Endodermal cell (in vitro differentiated cells): Measurements from ENCODE around the gene MFRP. TPM values are rescaled to one million over a fixed set of nuclear protein-coding genes. Genes with fewer than 3 reads are reported as not detected.
A peak's percentile ranks its signal among the peaks of the same experiment; 100 is the strongest.

Experiments
- DNase-seq: peaks from one replicate; pipeline ENCODE4 v3.0.0-alpha.2; 2017
- H3K27ac ChIP-seq: 2 replicates; pipeline ENCODE4 v1.5.1; 2013; ENCODE audit warnings: mild to moderate bottlenecking, low read depth, low read length, moderate library complexity
- H3K27me3 ChIP-seq: 2 replicates; pipeline ENCODE4 v1.6.1; 2013; ENCODE audit warnings: mild to moderate bottlenecking, low read length, moderate library complexity; ENCODE audit not compliant: insufficient read depth, control insufficient read depth, poor library complexity, severe bottlenecking
- H3K36me3 ChIP-seq: 2 replicates; pipeline ENCODE4 v1.7.0; 2013; ENCODE audit warnings: mild to moderate bottlenecking, low read length, moderate library complexity; ENCODE audit not compliant: control insufficient read depth, insufficient read depth
- H3K4me1 ChIP-seq: one replicate; pipeline ENCODE4 v1.7.0; 2013; ENCODE audit warnings: low read length; ENCODE audit not compliant: control insufficient read depth, insufficient read depth
- H3K4me3 ChIP-seq: 2 replicates; pipeline ENCODE4 v1.5.1; 2013; ENCODE audit warnings: mild to moderate bottlenecking, low read length, moderate library complexity
- H3K9ac ChIP-seq: 2 replicates; pipeline ENCODE4 v1.6.1; 2013; ENCODE audit warnings: mild to moderate bottlenecking, low read length, moderate library complexity; ENCODE audit not compliant: poor library complexity, severe bottlenecking; ENCODE audit errors: extremely low read depth
- H3K9me3 ChIP-seq: 2 replicates; pipeline ENCODE4 v1.6.1; 2013; ENCODE audit warnings: mild to moderate bottlenecking, low read length, moderate library complexity; ENCODE audit not compliant: control insufficient read depth
- H3K27ac Mint-ChIP-seq: 2 replicates; pipeline ENCODE4 v1.8.0; 2020; ENCODE audit warnings: mixed read lengths
- H3K27me3 Mint-ChIP-seq: 2 replicates; pipeline ENCODE4 v1.8.0; 2021; ENCODE audit warnings: mild to moderate bottlenecking, mixed read lengths; ENCODE audit not compliant: insufficient read depth
- H3K36me3 Mint-ChIP-seq: 2 replicates; pipeline ENCODE4 v1.8.0; 2020; ENCODE audit warnings: low read depth, mixed read lengths
- H3K4me1 Mint-ChIP-seq: 2 replicates; pipeline ENCODE4 v1.8.0; 2020; ENCODE audit warnings: mixed read lengths
- H3K4me3 Mint-ChIP-seq: 2 replicates; pipeline ENCODE4 v1.8.0; 2020; ENCODE audit warnings: mild to moderate bottlenecking, moderate library complexity, mixed read lengths
- H3K9me3 Mint-ChIP-seq: 2 replicates; pipeline ENCODE4 v1.8.0; 2020; ENCODE audit warnings: mild to moderate bottlenecking, mixed read lengths
- CTCF ChIP-seq: fragments of 200-600 bp; sonication (generic); conservative IDR thresholded peaks from 2 replicates; pipeline ENCODE4 v1.5.0; 2021; ENCODE audit warnings: antibody characterized with exemption, mild to moderate bottlenecking
- WGBS, 2 experiments: methylation state at CpG; one replicate each; pipeline versions ENCODE4 v1.1.5 to v1.1.7; 2013; ENCODE audit warnings: missing lambda C conversion rate in 2 of 2, mixed read lengths in 1 of 2; ENCODE audit not compliant: insufficient coverage in 1 of 2, insufficient read length in 1 of 2; 5-methylcytosine and 5-hydroxymethylcytosine counted together
- total RNA-seq, 2 donors: library from RNA; stranded (reverse); fragmentation: NEBNext Ultra II Directional in 1 of 2; extraction: Animal tissue kit (Norgen Biotek cat#: 25700) in 1 of 2; gene quantifications; 2 replicates in 1 of 2; 3 replicates in 1 of 2; pipeline ENCODE4 v1.2.1, GENCODE V29; 2021

MFRP gene
- total RNA-seq, 2 donors from 2014 or later = not detected

GRCh38 chr11:119318240-119319135 is 28.0 kb downstream of the MFRP start:
- peak overlapping the region; percentile 93 for H3K27ac Mint-ChIP-seq
- no peak overlapping the region for H3K9ac ChIP-seq
- peak; percentile 88 for DNase-seq
- H3K4me1 Mint-ChIP-seq = peaks cover 35% of the 10 kb centered on the region
- peaks cover 21% of the 10 kb centered on the region for H3K4me1 ChIP-seq
- peaks cover 16% of the 10 kb centered on the region for H3K27me3 ChIP-seq
- no peak overlapping the region for H3K4me3 ChIP-seq
- H3K9me3 Mint-ChIP-seq = no peaks in the 10 kb centered on the region
- no peak overlapping the region for H3K27ac ChIP-seq
- 58 to 59% methylated on average over 16 to 22 of the region's 22 CpGs for WGBS, 2 experiments
- no peak for TF ChIP-seq CTCF
- no peaks in the 10 kb centered on the region for H3K9me3 ChIP-seq
- H3K27me3 Mint-ChIP-seq = peaks cover 23% of the 10 kb centered on the region
- H3K36me3 Mint-ChIP-seq = peaks cover 9% of the 10 kb centered on the region
- H3K36me3 ChIP-seq = peaks cover 3% of the 10 kb centered on the region
- H3K4me3 Mint-ChIP-seq = peak overlapping the region; percentile 56

GRCh38 chr11:119317592-119318239 is 28.8 kb downstream of the MFRP start:
- H3K36me3 ChIP-seq = peaks cover 11% of the 10 kb centered on the region
- Mint-ChIP-seq H3K4me3 (peak overlapping the region; percentile 62), H3K36me3 (peaks cover 9% of the 10 kb centered on the region), H3K27me3 (peaks cover 23% of the 10 kb centered on the region), H3K27ac (peak overlapping the region; percentile 17), H3K9me3 (no peaks in the 10 kb centered on the region), H3K4me1 (peaks cover 35% of the 10 kb centered on the region)
- DNase-seq = no peak
- H3K9me3 ChIP-seq = no peaks in the 10 kb centered on the region
- no peak overlapping the region for H3K27ac ChIP-seq
- no peak overlapping the region for H3K9ac ChIP-seq
- TF ChIP-seq CTCF = no peak
- peaks cover 16% of the 10 kb centered on the region for H3K27me3 ChIP-seq
- peaks cover 21% of the 10 kb centered on the region for H3K4me1 ChIP-seq
- no peak overlapping the region for H3K4me3 ChIP-seq
- 55 to 62% methylated on average over 6 to 14 of the region's 14 CpGs for WGBS, 2 experiments

GRCh38 chr11:119316729-119317591 is 29.5 kb downstream of the MFRP start, which contains the start of gene MCAM:
Gene MCAM (minus strand): TSS chr11:119317130. CDS start chr11:119317101, 29 bp downstream.
- peaks cover 21% of the 10 kb centered on the region for H3K4me1 ChIP-seq
- 2% methylated on average over 17 to 74 of the region's 74 CpGs for WGBS, 2 experiments
- H3K36me3 ChIP-seq = peaks cover 13% of the 10 kb centered on the region
- Mint-ChIP-seq H3K27me3 (peaks cover 23% of the 10 kb centered on the region), H3K9me3 (no peaks in the 10 kb centered on the region), H3K4me1 (peaks cover 33% of the 10 kb centered on the region), H3K36me3 (peaks cover 13% of the 10 kb centered on the region), H3K27ac (peak within 1 kb of the TSS; percentile 17), H3K4me3 (peak within 1 kb of the TSS; percentile 62)
- peak within 1 kb of the TSS; percentile 51 for H3K9ac ChIP-seq
- H3K27ac ChIP-seq = no peak within 1 kb of the TSS
- DNase-seq = peak; percentile 88
- H3K9me3 ChIP-seq = no peaks in the 10 kb centered on the region
- no peak for TF ChIP-seq CTCF
- peak within 1 kb of the TSS; percentile 82 for H3K4me3 ChIP-seq
- H3K27me3 ChIP-seq = peaks cover 16% of the 10 kb centered on the region
